Right atrium auricular region (tissue), 2 donors: ENCODE data around the gene BTBD7. TPM values are rescaled to one million over a fixed set of nuclear protein-coding genes. Genes with fewer than 3 reads are reported as not detected.
A peak's percentile ranks its signal among the peaks of the same experiment; 100 is the strongest.

Experiments used
- DNase-seq: peaks from one replicate; pipeline ENCODE4 v3.0.0-alpha.2; 2019; ENCODE audit warnings: low spot score
- H3K27ac ChIP-seq, 2 donors: fragments of 200-600 bp; sonication (generic); 1 replicate in 1 of 2; 2 replicates in 1 of 2; pipeline ENCODE4 v1.5.1; 2016 to 2019
- H3K27me3 ChIP-seq, 2 donors: fragments of 200-600 bp; sonication (generic); one replicate each; pipeline versions ENCODE4 v1.5.1 to v1.6.0; 2017 to 2019
- H3K36me3 ChIP-seq: fragments of 200-600 bp; sonication (generic); one replicate; pipeline ENCODE4 v1.5.1; 2016
- H3K4me1 ChIP-seq, 2 donors: fragments of 200-600 bp; sonication (generic); one replicate each; pipeline versions ENCODE4 v1.5.1 to v1.6.0; 2017 to 2019
- H3K4me3 ChIP-seq, 2 donors: fragments of 200-600 bp; sonication (generic); 1 replicate in 1 of 2; 2 replicates in 1 of 2; pipeline ENCODE4 v1.5.1; 2017 to 2019; ENCODE audit warnings: mild to moderate bottlenecking in 1 of 2, moderate library complexity in 1 of 2
- H3K9me3 ChIP-seq, 2 donors: fragments of 200-600 bp; sonication (generic); one replicate each; pipeline ENCODE4 v1.5.1; 2019
- CTCF ChIP-seq, 2 donors: fragments of 200-600 bp; sonication (generic); IDR thresholded peaks; one replicate each; pipeline ENCODE4 v1.5.1; 2019; ENCODE audit warnings: antibody characterized with exemption in 2 of 2
- total RNA-seq, 2 donors: library from RNA; depleted of rRNA; stranded (reverse); fragments of >200 nt; gene quantifications; one replicate each; pipeline ENCODE4 v1.1.0, GENCODE V29; 2016

BTBD7 gene
- total RNA-seq, 2 donors from 2014 or later: 13.3 to 17.6 TPM

GRCh38 chr14:93228550-93228949, 104.3 kb downstream of the BTBD7 start:
- no peaks in the 10 kb centered on the region for H3K27me3 ChIP-seq
- peaks cover 37% of the 10 kb centered on the region for H3K36me3 ChIP-seq
- TF ChIP-seq CTCF (IDR thresholded peaks at IDR 0.05): no peak
- no peak overlapping the region for H3K4me3 ChIP-seq
- no peak overlapping the region for H3K27ac ChIP-seq
- no peak for DNase-seq
- peaks cover 0 to 10% of the 10 kb centered on the region in 2 donors for H3K4me1 ChIP-seq
- H3K9me3 ChIP-seq: no peaks in the 10 kb centered on the region

DNA sequence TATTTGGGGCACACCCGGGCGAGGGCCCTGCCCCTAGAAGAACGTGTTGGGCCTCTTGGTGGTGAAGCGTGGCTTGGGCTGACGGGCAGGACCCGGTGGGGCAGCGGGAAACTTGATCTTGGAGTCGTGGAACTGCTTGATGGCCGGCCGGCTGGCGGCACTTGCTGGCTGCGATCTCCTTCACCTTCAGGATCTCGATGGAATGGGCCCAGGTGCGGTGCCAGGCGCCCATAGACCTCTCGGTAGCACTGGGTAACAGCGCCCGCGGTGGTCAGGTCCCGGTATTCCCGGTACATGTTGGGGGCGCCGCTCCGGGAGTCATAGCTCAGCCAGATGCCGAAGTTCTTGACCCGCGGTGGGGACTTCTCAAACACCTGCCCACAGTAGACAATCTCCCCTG, 109.3 kb downstream of the BTBD7 start:
- no peak for TF ChIP-seq CTCF (IDR thresholded peaks at IDR 0.05)
- H3K4me3 ChIP-seq: no peak overlapping the region
- H3K27ac ChIP-seq: no peak overlapping the region
- H3K27me3 ChIP-seq: no peaks in the 10 kb centered on the region
- H3K4me1 ChIP-seq: no peaks in the 10 kb centered on the region
- H3K36me3 ChIP-seq: peaks cover 80% of the 10 kb centered on the region
- DNase-seq: no peak
- H3K9me3 ChIP-seq: no peaks in the 10 kb centered on the region

GRCh38 chr14:93220509-93220908, 112.3 kb downstream of the BTBD7 start:
- Histone ChIP-seq H3K36me3 (peaks cover 74% of the 10 kb centered on the region), H3K27ac (no peak overlapping the region), H3K4me1 (no peaks in the 10 kb centered on the region), H3K27me3 (no peaks in the 10 kb centered on the region), H3K9me3 (no peaks in the 10 kb centered on the region), H3K4me3 (no peak overlapping the region)
- DNase-seq: no peak
- no peak for TF ChIP-seq CTCF (IDR thresholded peaks at IDR 0.05)

DNA sequence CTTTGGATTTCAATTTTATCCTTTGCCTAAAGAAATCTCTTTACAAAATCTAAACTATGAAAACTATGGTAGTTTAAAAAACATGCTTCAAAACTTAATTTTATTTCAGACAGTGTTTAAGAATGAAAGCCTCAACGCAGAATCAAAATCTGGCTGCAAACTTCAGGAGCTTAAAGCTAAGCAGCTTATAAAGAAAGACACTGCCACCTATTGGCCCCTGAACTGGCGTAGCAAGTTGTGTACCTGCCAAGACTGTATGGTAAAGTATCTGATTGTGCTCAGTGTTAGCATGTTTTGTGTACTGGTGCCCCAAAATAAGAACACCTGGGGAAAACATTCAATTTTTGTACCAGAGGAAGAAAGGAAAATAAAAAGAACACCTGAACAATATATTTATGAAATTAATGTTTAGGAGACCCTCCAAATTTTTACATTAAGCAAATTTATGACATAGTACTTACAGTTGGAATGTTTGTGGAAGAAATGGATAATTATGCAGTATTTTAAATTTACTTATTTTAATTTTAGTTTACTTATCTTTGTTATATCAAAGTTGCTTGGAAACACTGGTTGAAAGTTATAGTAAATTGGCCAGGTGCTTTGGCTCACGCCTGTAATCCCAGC, 113.6 kb downstream of the BTBD7 start:
- no peaks in the 10 kb centered on the region for H3K4me1 ChIP-seq
- DNase-seq: no peak
- H3K9me3 ChIP-seq: no peaks in the 10 kb centered on the region
- H3K4me3 ChIP-seq: no peak overlapping the region
- TF ChIP-seq CTCF (IDR thresholded peaks at IDR 0.05): peak in 1 of 2 donors; percentile 56
- no peak overlapping the region for H3K27ac ChIP-seq
- peaks cover 82% of the 10 kb centered on the region for H3K36me3 ChIP-seq
- H3K27me3 ChIP-seq: no peaks in the 10 kb centered on the region

DNA sequence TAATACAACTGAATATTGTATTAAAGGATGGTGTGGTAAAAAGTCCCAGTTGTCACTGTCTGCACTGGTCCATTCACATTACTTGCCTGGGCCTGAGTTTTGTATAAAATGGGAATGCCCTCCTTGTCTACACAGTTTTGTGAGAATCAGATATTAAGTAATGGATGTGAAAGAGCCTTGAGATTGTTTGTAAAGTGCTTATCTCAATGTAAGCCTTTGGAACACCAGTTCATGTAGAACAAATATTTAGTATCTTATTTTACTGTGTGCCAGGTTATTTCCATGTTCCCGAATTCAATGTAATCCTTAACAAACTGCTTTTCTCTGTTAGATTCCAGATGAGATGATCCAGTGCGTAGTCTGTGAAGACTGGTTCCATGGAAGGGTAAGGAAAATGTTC, 118.2 kb downstream of the BTBD7 start:
- H3K9me3 ChIP-seq: no peaks in the 10 kb centered on the region
- no peaks in the 10 kb centered on the region for H3K27me3 ChIP-seq
- peaks cover 0 to 4% of the 10 kb centered on the region in 2 donors for H3K4me1 ChIP-seq
- H3K27ac ChIP-seq: no peak overlapping the region
- no peak for DNase-seq
- H3K4me3 ChIP-seq: no peak overlapping the region
- TF ChIP-seq CTCF (IDR thresholded peaks at IDR 0.05): no peak
- H3K36me3 ChIP-seq: peaks cover 75% of the 10 kb centered on the region

DNA sequence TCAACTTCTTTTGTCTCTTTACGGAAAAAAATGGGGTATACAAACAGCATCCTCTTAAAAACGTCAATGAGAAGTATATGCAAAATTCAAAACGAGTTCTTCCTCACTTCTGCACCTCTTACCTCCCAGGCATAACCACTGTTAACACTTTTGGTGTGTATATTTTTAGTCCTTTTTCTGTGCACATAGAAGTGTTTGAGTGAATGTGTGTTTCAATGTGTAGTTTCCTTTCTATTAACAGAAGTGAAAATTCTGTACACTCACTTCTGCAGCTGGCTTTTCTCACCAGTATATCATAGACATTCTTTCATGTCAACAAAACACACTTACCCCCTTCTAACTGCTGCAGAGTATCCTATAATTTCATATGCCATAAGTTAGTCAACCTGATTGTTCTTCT, 120.4 kb downstream of the BTBD7 start:
- Histone ChIP-seq H3K27me3 (no peaks in the 10 kb centered on the region), H3K27ac (no peak overlapping the region), H3K36me3 (peaks cover 67% of the 10 kb centered on the region), H3K4me1 (peaks cover 0 to 23% of the 10 kb centered on the region in 2 donors), H3K4me3 (no peak overlapping the region), H3K9me3 (no peaks in the 10 kb centered on the region)
- no peak for TF ChIP-seq CTCF (IDR thresholded peaks at IDR 0.05)
- DNase-seq: no peak
